ENCODE data around the gene CASK.
"Not testable (repeated sequence)": the region's sequence is repeated elsewhere in the genome, so short reads cannot be mapped to it uniquely, and the experiment has no call there.

GRCh38 chrX:41606057-41606456 lies 317.3 kb downstream of the CASK start:
- TF ChIP-seq POLR2A, CTCF (IDR thresholded peaks at IDR 0.05): not testable (repeated sequence)

Data from Peyer's patch (tissue), 4 donors.